Vagina (tissue), 2 donors: ENCODE results near the gene HEBP2. TPM values are rescaled to one million over a fixed set of nuclear protein-coding genes. Genes with fewer than 3 reads are reported as not detected.

Experiments used
- DNase-seq, 2 donors: peaks; one replicate each; pipeline ENCODE4 v3.0.0-alpha.2; 2017; ENCODE audit errors: extremely low spot score in 2 of 2
- H3K27ac ChIP-seq: fragments of 200-600 bp; sonication (generic); one replicate; pipeline ENCODE4 v1.5.1; 2019
- H3K27me3 ChIP-seq: fragments of 200-600 bp; sonication (generic); one replicate; pipeline ENCODE4 v1.5.1; 2019
- H3K36me3 ChIP-seq, 2 donors: fragments of 200-600 bp; sonication (generic); one replicate each; pipeline ENCODE4 v1.5.1; 2017 to 2019
- H3K4me1 ChIP-seq: fragments of 200-600 bp; sonication (generic); one replicate; pipeline ENCODE4 v1.5.1; 2019
- H3K4me3 ChIP-seq, 2 donors: fragments of 200-600 bp; sonication (generic); 1 replicate in 1 of 2; 2 replicates in 1 of 2; pipeline ENCODE4 v1.5.1; 2016 to 2019
- H3K9me3 ChIP-seq: fragments of 200-600 bp; sonication (generic); one replicate; pipeline ENCODE4 v1.5.1; 2019
- CTCF ChIP-seq, 3 experiments: fragments of 450-650 bp in 2 of 3; fragments of 200-600 bp in 1 of 3; sonication (generic) in 1 of 3; IDR thresholded peaks; one replicate each; pipeline ENCODE4 v1.5.1; 2017 to 2019; ENCODE audit warnings: antibody characterized with exemption in 3 of 3, mild to moderate bottlenecking in 2 of 3, moderate library complexity in 2 of 3
- POLR2A ChIP-seq, 2 donors: fragments of 450-650 bp; IDR thresholded peaks; one replicate each; pipeline ENCODE4 v1.6.1; 2017; ENCODE audit warnings: antibody characterized with exemption in 2 of 2, mild to moderate bottlenecking in 2 of 2, moderate library complexity in 2 of 2
- POLR2AphosphoS5 ChIP-seq, 2 donors: sonication (generic); formaldehyde crosslinking; IDR thresholded peaks; one replicate each; pipeline ENCODE4 v1.9.0; 2017; ENCODE audit warnings: antibody characterized with exemption in 2 of 2, mild to moderate bottlenecking in 2 of 2, low read depth in 1 of 2; ENCODE audit not compliant: insufficient read depth in 1 of 2
- intact Hi-C: fragments of 100-400 bp; cut with DNase I; formaldehyde crosslinking; loops from one replicate; pipeline ENCODE4 v1.15.1; 2023
- total RNA-seq: library from RNA; depleted of rRNA; stranded (reverse); fragments of >200 nt; gene quantifications from one replicate; pipeline ENCODE4 v1.2.3, GENCODE V29; 2016

The HEBP2 gene
- total RNA-seq, 1 donor from 2014 or later: 62.4 TPM

GRCh38 chr6:138403324-138403800 lies 661 bp upstream of the HEBP2 start:
- Histone ChIP-seq H3K27ac (peak overlapping the region; percentile 96), H3K27me3 (no peaks in the 10 kb centered on the region), H3K4me3 (peak overlapping the region; percentile 72 to 74), H3K36me3 (peaks cover 0 to 22% of the 10 kb centered on the region in 2 donors), H3K9me3 (no peaks in the 10 kb centered on the region), H3K4me1 (peaks cover 34% of the 10 kb centered on the region)
- intact Hi-C loops: no loop called here
- no peak for DNase-seq
- TF ChIP-seq POLR2AphosphoS5 (IDR thresholded peaks at IDR 0.05; ENCODE audit: insufficient read depth in 1 of 2, low read depth in 1 of 2): no peak
- no peak for TF ChIP-seq POLR2A (IDR thresholded peaks at IDR 0.05)
- TF ChIP-seq CTCF (IDR thresholded peaks at IDR 0.05): no peak

DNA sequence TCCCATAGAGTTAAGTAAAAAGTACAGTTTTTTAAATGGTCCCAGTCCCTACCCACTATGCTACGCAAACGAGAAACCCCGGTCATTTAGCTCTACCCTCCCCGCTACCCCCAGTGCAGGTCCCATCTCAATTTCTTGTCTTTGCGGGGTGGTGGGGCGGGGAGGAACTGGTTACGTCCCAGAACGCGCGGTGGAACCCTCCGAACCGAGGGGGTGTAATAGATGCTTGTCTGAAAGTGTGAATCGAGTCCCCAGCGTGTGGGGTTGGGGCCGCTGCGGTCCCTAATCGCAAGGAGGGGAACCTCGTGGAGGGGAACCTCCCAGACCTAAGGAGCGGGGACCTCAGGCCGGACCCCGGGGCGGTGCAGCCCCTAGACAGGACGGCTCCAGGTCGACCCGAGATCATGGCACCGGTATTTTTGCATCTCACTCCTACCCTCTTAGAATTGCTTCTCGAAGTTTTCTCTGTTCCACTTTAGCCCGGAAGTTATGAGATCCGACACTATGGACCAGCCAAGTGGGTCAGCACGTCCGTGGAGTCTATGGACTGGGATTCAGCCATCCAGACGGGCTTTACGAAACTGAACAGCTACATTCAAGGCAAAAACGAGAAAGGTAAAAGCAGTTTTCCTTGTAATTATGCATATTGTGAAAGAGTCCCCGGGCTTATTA lies 779 bp downstream of the HEBP2 start:
- Histone ChIP-seq H3K27ac (peak overlapping the region; percentile 96), H3K27me3 (no peaks in the 10 kb centered on the region), H3K9me3 (no peaks in the 10 kb centered on the region), H3K4me3 (peak overlapping the region; percentile 72 to 74), H3K36me3 (peaks cover 0 to 34% of the 10 kb centered on the region in 2 donors), H3K4me1 (peaks cover 39% of the 10 kb centered on the region)
- no peak for TF ChIP-seq POLR2AphosphoS5 (IDR thresholded peaks at IDR 0.05; ENCODE audit: insufficient read depth in 1 of 2, low read depth in 1 of 2)
- DNase-seq: no peak
- intact Hi-C loops: no loop called here

DNA sequence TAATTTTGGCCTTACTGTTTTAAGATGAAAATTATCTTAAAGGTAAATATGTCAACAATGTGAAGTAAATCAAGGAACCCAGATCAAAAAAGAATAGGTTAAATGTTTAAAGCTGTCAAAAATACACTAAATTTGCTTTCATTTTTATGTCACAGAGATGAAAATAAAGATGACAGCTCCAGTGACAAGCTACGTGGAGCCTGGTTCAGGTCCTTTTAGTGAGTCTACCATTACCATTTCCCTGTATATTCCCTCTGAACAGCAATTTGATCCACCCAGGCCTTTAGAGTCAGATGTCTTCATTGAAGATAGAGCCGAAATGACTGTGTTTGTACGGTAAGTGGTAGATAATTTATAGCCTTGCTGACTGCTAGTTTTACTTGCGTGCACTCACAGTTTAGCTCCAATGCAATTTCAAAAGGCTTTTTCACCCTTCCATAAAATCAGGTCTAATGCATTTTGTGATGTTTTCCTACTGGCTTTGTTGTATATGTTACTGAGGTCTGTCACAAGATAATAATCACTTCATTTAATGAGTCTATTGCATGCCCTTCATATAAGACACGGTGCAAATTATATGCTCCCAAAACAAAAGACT lies 1.9 kb downstream of the HEBP2 start:
- H3K4me1 ChIP-seq: peaks cover 44% of the 10 kb centered on the region

GRCh38 chr6:138406443-138406842 lies 2.4 kb downstream of the HEBP2 start:
- intact Hi-C loops: no loop called here

More for the DNA sequence above, 1.9 kb downstream of the HEBP2 start:
- H3K9me3 ChIP-seq: no peaks in the 10 kb centered on the region
- intact Hi-C loops: no loop called here
- no peaks in the 10 kb centered on the region for H3K27me3 ChIP-seq
- peaks cover 0 to 36% of the 10 kb centered on the region in 2 donors for H3K36me3 ChIP-seq
- peak overlapping the region; percentile 96 for H3K27ac ChIP-seq
- peak overlapping the region in 1 of 2 donors; percentile 74 for H3K4me3 ChIP-seq
- no peak for TF ChIP-seq POLR2AphosphoS5 (IDR thresholded peaks at IDR 0.05; ENCODE audit: insufficient read depth in 1 of 2, low read depth in 1 of 2)
- no peak for TF ChIP-seq POLR2A (IDR thresholded peaks at IDR 0.05)
- TF ChIP-seq CTCF (IDR thresholded peaks at IDR 0.05): no peak
- no peak for DNase-seq

More at GRCh38 chr6:138406443-138406842, 2.4 kb downstream of the HEBP2 start:
- Histone ChIP-seq H3K4me3 (no peak overlapping the region), H3K27ac (no peak overlapping the region), H3K36me3 (peaks cover 0 to 36% of the 10 kb centered on the region in 2 donors), H3K27me3 (no peaks in the 10 kb centered on the region), H3K4me1 (peaks cover 48% of the 10 kb centered on the region), H3K9me3 (no peaks in the 10 kb centered on the region)
- TF ChIP-seq POLR2A (IDR thresholded peaks at IDR 0.05) (no peak), CTCF (IDR thresholded peaks at IDR 0.05) (no peak), POLR2AphosphoS5 (IDR thresholded peaks at IDR 0.05; ENCODE audit: insufficient read depth in 1 of 2, low read depth in 1 of 2) (no peak)
- DNase-seq: no peak
